ENCODE measurements around the gene GPATCH2. TPM values are rescaled to one million over a fixed set of nuclear protein-coding genes. Genes with fewer than 3 reads are reported as not detected.
"Not testable (repeated sequence)": the region's sequence is repeated elsewhere in the genome, so short reads cannot be mapped to it uniquely, and the experiment has no call there.

The GPATCH2 gene
- total RNA-seq, 1 donor from 2014 or later, result 13.2 TPM

- not testable (repeated sequence) for DNase-seq (ENCODE audit: low spot score)
Observed at GRCh38 chr1:217584286-217584811, 46.5 kb downstream of the GPATCH2 start.

GRCh38 chr1:217577336-217577735, 53.6 kb downstream of the GPATCH2 start:
- no peak for DNase-seq (ENCODE audit: low spot score)

DNA sequence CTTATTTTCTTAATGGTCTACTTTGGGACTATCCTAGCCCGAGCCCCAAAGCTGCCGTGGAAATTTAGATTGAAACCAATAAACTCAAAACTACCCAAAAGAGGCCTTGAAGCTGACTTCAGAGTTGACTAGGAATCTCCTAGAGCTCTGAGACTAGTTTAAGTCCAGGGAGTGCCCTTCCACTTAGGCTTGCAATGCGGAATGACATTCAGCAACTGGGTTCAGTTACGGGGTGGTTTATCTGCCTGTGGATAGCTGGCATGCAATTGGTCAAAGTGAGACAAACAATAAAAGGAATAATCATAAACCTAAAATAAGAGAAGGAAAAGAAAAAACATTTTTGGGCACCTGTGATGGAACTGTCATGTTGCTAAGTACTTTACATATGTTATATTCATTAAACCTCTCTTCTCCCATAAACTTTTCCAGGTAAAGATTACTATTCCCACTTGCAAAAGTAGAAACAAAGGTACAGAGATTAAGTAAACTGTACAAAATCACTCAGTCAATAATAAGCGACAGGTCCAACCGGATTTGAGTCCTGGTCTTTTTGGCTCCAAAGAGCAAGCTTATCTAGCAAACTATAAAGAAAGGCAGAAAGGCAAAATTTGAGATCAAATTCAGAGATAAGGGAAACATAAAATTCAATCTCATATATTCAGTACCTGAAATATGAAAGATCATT, 56.5 kb downstream of the GPATCH2 start:
- no peak for DNase-seq (ENCODE audit: low spot score)

DNA sequence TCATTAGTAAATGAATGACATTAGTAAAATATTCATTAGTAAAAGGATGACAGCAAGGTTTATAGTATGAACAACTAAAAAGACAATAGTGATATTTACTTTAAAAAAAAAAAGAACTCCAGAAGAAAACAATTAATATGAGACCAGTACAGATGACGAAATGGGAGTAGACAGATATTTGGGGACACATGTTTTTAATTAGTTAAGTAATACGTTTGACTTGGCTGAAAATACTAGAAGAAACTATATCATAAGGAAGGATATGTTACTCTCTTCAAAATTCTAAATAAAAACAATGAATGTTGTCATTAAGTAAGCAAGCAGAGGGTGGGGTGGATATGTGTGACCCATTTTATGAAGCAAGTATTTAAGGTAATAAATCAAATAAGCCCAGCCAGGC, 61.9 kb downstream of the GPATCH2 start:
- DNase-seq (ENCODE audit: low spot score), result no peak

DNA sequence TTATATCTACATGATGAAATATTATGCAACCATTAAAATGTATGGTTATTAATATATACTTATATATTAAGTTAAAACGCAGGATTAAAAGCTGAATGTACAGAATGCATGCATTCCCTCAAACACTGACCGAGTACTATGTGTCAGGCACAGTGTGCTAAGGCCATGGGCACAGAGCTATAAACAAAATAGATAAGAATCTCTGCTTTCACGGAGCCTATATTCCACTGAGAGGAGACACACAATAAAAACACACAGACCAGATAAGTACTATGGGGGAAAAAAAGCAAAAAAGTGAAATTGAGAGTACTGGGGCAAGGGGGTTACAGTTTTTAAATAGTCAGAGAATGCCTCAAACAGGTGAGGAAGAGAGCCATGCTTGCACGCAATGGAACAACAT, 62.7 kb downstream of the GPATCH2 start:
- DNase-seq (ENCODE audit: low spot score), result no peak

DNA sequence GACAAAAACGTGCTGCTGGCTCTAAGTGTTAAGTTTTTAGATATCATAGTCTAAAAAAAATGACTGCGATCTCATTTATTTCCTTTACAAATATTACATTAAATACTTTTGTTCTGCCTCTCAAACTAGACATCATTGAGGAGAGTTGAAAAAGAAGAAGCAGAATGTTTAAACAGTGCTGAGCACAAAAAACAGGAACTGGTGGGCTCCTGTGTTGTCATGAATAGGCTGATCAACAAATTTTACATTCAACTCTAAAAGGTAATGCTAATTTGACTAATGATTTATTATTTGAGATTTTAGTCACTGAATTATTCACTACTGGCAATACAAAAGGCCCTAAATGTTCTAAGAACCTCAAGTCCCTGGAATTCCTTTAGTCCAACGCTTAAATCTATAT, 66.1 kb downstream of the GPATCH2 start:
- DNase-seq (ENCODE audit: low spot score), result no peak

DNA sequence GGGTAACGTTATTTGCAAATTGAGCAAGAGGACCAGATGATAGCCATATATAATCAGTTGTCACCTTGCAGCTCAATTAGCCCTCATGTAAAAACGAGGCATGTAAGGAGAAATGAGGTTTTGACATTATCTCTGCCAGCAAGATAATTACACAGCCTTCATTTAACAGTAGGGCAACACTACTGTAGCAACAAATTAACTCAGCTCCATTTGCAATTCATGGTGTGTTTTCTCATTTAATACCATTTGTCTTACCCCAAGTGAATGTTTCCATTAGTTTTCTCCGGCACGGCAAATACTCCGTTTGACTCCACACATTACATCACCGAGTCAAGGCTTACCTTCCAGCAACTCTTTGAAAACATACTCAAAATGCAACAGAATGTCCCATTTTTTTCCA, 66.7 kb downstream of the GPATCH2 start:
- DNase-seq (ENCODE audit: low spot score), result no peak

GRCh38 chr1:217563179-217563578, 67.7 kb downstream of the GPATCH2 start:
- no peak for DNase-seq (ENCODE audit: low spot score)

DNA sequence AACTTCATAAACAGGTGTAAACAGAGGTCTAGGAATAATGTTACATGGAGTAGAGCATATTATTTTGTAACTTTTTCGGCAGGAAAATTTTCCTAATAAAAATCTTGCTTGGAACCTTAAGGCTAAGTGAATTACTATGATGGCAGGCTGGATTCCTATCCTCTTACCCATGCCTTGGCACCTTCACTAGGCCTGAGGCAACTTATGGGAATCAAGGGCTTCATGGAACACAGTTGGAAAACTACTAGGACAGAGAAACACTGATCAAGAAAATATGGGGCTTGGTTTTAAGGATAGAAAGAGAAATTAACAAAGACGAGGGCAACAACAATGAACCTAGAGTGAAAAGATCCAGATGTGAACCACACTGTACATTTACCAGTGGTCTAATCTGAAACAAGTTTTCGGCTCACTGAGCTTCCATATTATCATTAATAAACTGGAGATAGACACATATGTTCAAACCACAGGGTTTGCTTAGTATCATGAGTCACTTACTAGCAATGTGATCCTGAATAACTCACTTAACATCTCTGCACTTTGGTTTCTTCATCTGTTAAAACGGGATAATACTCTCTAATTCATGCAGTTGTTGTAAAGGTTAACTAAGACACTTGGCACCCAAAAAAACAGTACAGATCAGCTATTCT, 68.5 kb downstream of the GPATCH2 start:
- no peak for DNase-seq (ENCODE audit: low spot score)

DNA sequence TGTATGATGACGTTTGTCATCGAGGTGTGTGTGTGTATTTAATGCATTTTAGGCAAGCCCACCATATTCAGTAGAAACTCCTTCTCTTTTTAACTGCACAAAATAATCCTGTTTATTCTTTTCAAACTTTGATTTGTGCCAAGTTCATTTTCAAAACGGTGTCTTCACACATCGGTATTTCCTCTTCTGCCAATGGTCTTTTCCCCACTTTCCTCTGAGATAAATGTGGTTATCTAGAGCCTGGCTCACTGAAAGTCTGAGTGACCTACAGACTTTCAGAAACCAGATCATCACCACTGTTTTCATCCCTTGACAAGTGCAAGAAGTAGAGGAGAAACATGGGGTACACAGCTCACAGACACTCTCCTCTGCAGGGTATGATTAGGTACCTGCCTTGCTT, 69.4 kb downstream of the GPATCH2 start:
- DNase-seq (ENCODE audit: low spot score), result no peak

- no peak for DNase-seq (ENCODE audit: low spot score)
Observed at GRCh38 chr1:217554849-217555248, 76.0 kb downstream of the GPATCH2 start.

DNA sequence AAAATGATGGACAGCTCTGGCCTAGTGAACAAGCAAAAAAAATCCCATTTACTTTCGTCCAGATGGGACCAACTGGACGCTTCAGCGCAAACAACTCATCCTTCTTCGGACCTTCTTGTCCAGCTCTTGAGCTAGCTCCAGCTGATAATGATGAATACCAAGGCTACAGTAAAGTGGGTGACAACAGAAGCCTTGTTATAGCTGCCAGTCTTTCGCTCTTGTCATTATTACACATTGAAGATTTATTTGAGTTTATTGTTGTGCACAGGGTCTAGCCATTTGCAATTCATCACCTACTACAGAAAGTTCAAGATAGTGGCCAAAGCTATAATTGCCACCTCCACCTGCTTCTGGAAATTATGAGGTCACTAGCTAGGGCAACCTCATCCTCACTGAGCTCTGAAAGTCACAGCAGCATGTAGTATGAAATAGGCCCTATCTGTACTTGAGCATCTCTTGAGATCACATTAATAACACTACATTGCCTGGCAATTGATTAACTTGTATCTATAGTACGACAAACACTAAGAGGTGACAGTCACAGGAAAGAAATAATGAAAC, 76.9 kb downstream of the GPATCH2 start:
- DNase-seq (ENCODE audit: low spot score), result no peak

- no peak for DNase-seq (ENCODE audit: low spot score)
Observed at GRCh38 chr1:217552339-217552951, 78.4 kb downstream of the GPATCH2 start.

GRCh38 chr1:217542837-217543236, 88.1 kb downstream of the GPATCH2 start:
- no peak for DNase-seq (ENCODE audit: low spot score)

DNA sequence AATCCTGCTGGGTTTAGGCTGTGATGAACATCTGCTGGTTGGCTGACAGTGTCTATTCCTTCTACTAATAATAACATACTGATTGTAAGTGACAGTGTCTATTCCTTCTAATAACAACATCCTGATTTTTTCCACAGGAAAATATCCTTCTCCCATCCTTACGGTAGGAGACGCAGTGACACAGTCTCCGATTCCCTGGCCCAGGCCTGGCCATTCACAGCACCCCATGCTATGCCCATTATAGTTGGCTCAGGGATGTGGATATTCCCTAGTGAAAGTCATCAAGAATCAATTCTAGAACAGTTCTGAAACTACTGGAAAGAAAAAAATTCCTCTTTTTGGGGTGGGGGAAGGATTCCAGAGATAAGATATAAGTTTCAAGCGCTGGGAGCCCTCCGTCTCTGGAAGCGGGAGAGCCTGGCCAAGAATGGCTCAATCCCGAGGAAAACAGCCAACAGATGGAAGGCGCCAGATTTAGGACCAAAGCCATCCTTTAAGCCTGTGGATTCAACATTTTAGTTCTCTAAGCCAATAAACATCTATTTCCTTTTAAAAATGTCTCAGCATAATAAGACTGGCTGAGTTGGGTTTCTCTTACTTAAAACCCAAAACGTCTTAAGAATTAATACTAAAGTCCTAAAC, 88.6 kb downstream of the GPATCH2 start:
- DNase-seq (ENCODE audit: low spot score), result no peak

- DNase-seq (ENCODE audit: low spot score), result no peak
Observed at GRCh38 chr1:217540321-217540720, 90.6 kb downstream of the GPATCH2 start.

GRCh38 chr1:217539510-217539909, 91.4 kb downstream of the GPATCH2 start:
- DNase-seq (ENCODE audit: low spot score), result no peak

DNA sequence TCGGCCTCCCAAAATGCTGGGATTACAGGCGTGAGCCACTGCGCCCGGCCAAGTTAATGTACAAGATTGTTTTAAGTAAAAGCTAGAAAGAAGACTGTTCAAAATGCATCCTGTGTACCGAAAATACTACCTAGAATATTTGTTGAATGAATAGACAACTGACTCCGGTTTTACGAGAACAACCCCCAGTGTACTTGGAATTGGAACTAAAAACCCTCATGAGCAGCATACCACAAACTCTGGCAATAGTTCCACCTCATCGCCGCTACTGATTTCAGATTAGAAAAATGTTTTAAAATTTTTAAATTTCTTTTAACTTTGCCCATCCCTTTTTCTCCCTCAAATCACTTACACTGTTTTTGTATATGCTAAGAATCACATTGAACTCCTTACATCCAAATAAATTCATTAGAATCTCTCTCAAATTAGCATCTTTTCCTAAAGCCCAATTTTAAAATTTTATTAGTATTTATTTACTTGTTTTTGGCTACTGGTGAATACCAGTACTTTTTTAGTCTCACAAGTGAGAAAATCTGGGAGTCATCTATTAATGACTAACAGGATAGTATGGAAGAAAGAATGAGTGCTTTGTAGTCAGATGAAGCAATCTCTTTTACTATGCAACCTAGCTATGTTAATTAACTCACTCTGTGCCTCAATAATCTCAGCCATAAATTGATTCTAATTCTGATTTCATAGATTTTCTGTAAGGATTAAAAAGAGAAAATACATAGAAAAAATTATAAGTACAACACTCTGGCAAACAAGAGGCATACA, 95.1 kb downstream of the GPATCH2 start:
- no peak for DNase-seq (ENCODE audit: low spot score)

- DNase-seq (ENCODE audit: low spot score), result no peak
Observed at GRCh38 chr1:217534566-217534965, 96.3 kb downstream of the GPATCH2 start.

- no peak for DNase-seq (ENCODE audit: low spot score)
Observed at GRCh38 chr1:217528271-217528670, 102.6 kb downstream of the GPATCH2 start.

GRCh38 chr1:217527151-217527550, 103.7 kb downstream of the GPATCH2 start:
- no peak for DNase-seq (ENCODE audit: low spot score)
